Measurements from ENCODE around the gene NRF1. TPM values are rescaled to one million over a fixed set of nuclear protein-coding genes. Genes with fewer than 3 reads are reported as not detected.

Gene NRF1
- total and polyA plus RNA-seq, 2 of the 13 experiments (the other 11 are each of a cell fraction or from before 2014, with no cell fraction given): 9.3 to 10.1 TPM

DNA sequence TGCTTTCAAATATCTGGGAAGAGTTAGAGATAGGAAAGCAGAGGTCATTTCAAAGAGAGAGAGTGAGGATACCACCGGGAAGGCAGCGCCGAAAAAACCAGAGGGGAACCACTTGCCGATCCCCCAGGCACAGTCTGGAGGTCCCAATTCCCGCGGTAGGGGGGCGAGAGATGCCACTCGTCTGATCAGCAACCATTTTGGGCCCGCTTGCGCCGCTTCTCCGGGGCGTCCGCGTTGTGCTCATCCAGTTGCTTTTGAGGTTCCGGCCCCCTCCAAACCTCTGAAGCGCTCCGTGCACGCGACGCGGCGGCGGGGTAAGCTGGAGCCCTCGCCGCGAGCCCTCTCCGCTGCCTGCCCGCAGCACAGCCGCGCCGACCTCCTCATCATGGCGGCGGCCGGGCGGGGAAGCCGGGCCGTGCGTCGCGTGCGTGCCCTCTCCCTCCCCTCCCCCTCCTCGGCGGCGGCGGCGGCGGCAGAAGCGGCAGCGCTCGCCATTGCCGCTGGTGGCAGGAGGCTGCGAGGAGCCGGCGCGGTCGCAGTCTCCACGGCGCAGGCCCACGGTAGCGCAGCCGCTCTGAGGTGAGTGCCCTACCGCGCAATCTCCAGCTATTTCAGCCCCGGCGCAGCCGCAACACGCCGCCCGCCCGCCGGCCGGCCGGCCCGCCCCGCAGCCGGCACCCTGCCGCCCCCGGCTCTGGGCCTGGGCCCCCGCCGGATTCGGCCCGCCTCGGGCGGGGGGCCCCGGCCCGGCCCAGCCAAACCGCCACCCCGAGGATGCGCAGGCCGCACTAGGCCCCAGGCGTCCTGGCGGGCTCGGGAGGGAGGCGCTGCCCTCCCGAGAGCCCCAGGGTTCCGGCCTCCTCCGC is at the start of gene NRF1 (continued):
- TF ChIP-seq ZNF572 (CRISPR knock-in tag; IDR thresholded peaks at IDR 0.05) (no peak), ZNF709 (CRISPR knock-in tag; IDR thresholded peaks at IDR 0.05) (peak; percentile 89), MAFK (conservative IDR thresholded peaks at IDR 0.05 in 1 of 2, IDR thresholded peaks at IDR 0.05 in 1 of 2; ENCODE audit: low read length in 2 of 2) (no peak), ZNF710 (CRISPR knock-in tag; IDR thresholded peaks at IDR 0.05; ENCODE audit: borderline replicate concordance) (peak; percentile 40; the same call in 1 of the 2 replicates), CEBPB (IDR thresholded peaks at IDR 0.05; ENCODE audit: borderline replicate concordance, low read depth, low read length) (no peak), HOXA3 (CRISPR knock-in tag; IDR thresholded peaks at IDR 0.05) (peak; percentile 99), IKZF4 (CRISPR knock-in tag; IDR thresholded peaks at IDR 0.05; ENCODE audit: borderline replicate concordance, low read depth, not compliant biosample characterization) (peak; percentile 28), ZSCAN25 (CRISPR knock-in tag; IDR thresholded peaks at IDR 0.05) (peak; percentile 89), TEAD3 (CRISPR knock-in tag; optimal IDR thresholded peaks at IDR 0.05; ENCODE audit: borderline replicate concordance) (peak; percentile 58), ZFP41 (CRISPR knock-in tag; IDR thresholded peaks at IDR 0.05; ENCODE audit: borderline replicate concordance) (no peak), ZBTB3 (CRISPR knock-in tag; IDR thresholded peaks at IDR 0.05; ENCODE audit: borderline replicate concordance, low read depth) (no peak), SKIL (CRISPR knock-in tag; IDR thresholded peaks at IDR 0.05; ENCODE audit: borderline replicate concordance) (no peak; the same call in 1 of the 2 replicates), RBAK (CRISPR knock-in tag; IDR thresholded peaks at IDR 0.05) (no peak), ZNF501 (CRISPR knock-in tag; IDR thresholded peaks at IDR 0.05) (peak; percentile 38; the same call in 1 of the 2 replicates), MTA1 (CRISPR knock-in tag; IDR thresholded peaks at IDR 0.05; ENCODE audit: borderline replicate concordance) (peak; percentile 69; the same call in 1 of the 2 replicates), ZNF510 (CRISPR knock-in tag; IDR thresholded peaks at IDR 0.05; ENCODE audit: low read depth) (no peak), ZNF34 (CRISPR knock-in tag; IDR thresholded peaks at IDR 0.05; ENCODE audit: borderline replicate concordance) (no peak), SIX1 (CRISPR knock-in tag; IDR thresholded peaks at IDR 0.05; ENCODE audit: borderline replicate concordance) (no peak), NFE2 (CRISPR knock-in tag; IDR thresholded peaks at IDR 0.05) (no peak), KLF6 (CRISPR knock-in tag; IDR thresholded peaks at IDR 0.05) (peak; percentile 68), WIZ (CRISPR knock-in tag; IDR thresholded peaks at IDR 0.05) (peak; percentile 31; the same call in 1 of the 2 replicates), CHCHD3 (CRISPR knock-in tag; IDR thresholded peaks at IDR 0.05) (peak; percentile 85; the same call in 1 of the 2 replicates)
- TF ChIP-seq, protein P1, sequence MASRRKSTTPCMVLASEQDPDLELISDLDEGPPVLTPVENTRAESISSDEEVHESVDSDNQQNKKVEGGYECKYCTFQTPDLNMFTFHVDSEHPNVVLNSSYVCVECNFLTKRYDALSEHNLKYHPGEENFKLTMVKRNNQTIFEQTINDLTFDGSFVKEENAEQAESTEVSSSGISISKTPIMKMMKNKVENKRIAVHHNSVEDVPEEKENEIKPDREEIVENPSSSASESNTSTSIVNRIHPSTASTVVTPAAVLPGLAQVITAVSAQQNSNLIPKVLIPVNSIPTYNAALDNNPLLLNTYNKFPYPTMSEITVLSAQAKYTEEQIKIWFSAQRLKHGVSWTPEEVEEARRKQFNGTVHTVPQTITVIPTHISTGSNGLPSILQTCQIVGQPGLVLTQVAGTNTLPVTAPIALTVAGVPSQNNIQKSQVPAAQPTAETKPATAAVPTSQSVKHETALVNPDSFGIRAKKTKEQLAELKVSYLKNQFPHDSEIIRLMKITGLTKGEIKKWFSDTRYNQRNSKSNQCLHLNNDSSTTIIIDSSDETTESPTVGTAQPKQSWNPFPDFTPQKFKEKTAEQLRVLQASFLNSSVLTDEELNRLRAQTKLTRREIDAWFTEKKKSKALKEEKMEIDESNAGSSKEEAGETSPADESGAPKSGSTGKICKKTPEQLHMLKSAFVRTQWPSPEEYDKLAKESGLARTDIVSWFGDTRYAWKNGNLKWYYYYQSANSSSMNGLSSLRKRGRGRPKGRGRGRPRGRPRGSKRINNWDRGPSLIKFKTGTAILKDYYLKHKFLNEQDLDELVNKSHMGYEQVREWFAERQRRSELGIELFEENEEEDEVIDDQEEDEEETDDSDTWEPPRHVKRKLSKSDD (CRISPR knock-in tag; IDR thresholded peaks at IDR 0.05; ENCODE audit: low read depth): peak; percentile 98
